Activated CD4-positive, alpha-beta memory T cell treated with anti-CD3 and anti-CD28 coated beads for 36 hours (primary cell): Measurements from ENCODE around the gene ZBTB20. TPM values are rescaled to one million over a fixed set of nuclear protein-coding genes. Genes with fewer than 3 reads are reported as not detected.

Experiments used
- CTCF ChIA-PET: fragments of 350-600 bp; sonication (Branson Sonifier 250); formaldehyde crosslinking; loops from one replicate; lab custom pipeline; 2021; ENCODE audit warnings: antibody characterized with exemption, inconsistent platforms; lab: Charles Lee
- POLR2A ChIA-PET: fragments of 350-600 bp; sonication (Branson Sonifier 250); formaldehyde crosslinking; loops from one replicate; lab custom pipeline; 2021; ENCODE audit warnings: antibody characterized with exemption; lab: Charles Lee
- DNase-seq: peaks from one replicate; pipeline ENCODE4 v3.0.0-alpha.2; 2020
- H3K27ac Mint-ChIP-seq: one replicate; pipeline ENCODE4 v1.8.0; 2021; ENCODE audit warnings: mixed read lengths
- H3K27me3 Mint-ChIP-seq: one replicate; pipeline ENCODE4 v1.8.0; 2021; ENCODE audit warnings: mixed read lengths
- H3K36me3 Mint-ChIP-seq: one replicate; pipeline ENCODE4 v1.8.0; 2021; ENCODE audit warnings: mixed read lengths
- H3K4me1 Mint-ChIP-seq: one replicate; pipeline ENCODE4 v1.8.0; 2021; ENCODE audit warnings: low read depth, mixed read lengths
- H3K4me3 Mint-ChIP-seq: one replicate; pipeline ENCODE4 v1.8.0; 2021; ENCODE audit warnings: mild to moderate bottlenecking, mixed read lengths
- H3K9me3 Mint-ChIP-seq: one replicate; pipeline ENCODE4 v1.8.0; 2021; ENCODE audit warnings: mixed read lengths
- intact Hi-C: fragments of 100-400 bp; cut with micrococcal nuclease; formaldehyde crosslinking; loops from one replicate; pipeline ENCODE4 v1.15.1; 2023
- total RNA-seq, 2 experiments: library from RNA; stranded (reverse); gene quantifications; one replicate each; pipeline ENCODE4 v1.2.3, GENCODE V29; 2021

The ZBTB20 gene
- total RNA-seq, 2 experiments from 2014 or later = 4.4 to 5.4 TPM

- Mint-ChIP-seq H3K36me3 (no peaks in the 10 kb centered on the region), H3K4me1 (peaks cover 11% of the 10 kb centered on the region), H3K27me3 (peaks cover 7% of the 10 kb centered on the region), H3K27ac (no peak overlapping the region), H3K9me3 (no peaks in the 10 kb centered on the region), H3K4me3 (no peak overlapping the region)
- DNase-seq = no peak
- POLR2A ChIA-PET = no interaction called here
- CTCF ChIA-PET = interaction anchor here (0.6 kb wide), 1 partner anchor 536 kb away, joined by 4 read pairs; no protein-coding TSS in a partner anchor
- intact Hi-C loops = loop anchor here (5.0 kb wide), 2 partner anchors 123 to 202 kb away; no protein-coding TSS in a partner anchor
Measured at GRCh38 chr3:114509756-114510155, 637.3 kb downstream of the ZBTB20 start.

- no peaks in the 10 kb centered on the region for H3K36me3 Mint-ChIP-seq
- peaks cover 18% of the 10 kb centered on the region for H3K4me1 Mint-ChIP-seq
- H3K4me3 Mint-ChIP-seq = no peak overlapping the region
- intact Hi-C loops = loop anchor here (5.0 kb wide), 2 partner anchors 123 to 202 kb away; no protein-coding TSS in a partner anchor
- ChIA-PET CTCF (no interaction called here), POLR2A (no interaction called here)
- no peaks in the 10 kb centered on the region for H3K9me3 Mint-ChIP-seq
- H3K27me3 Mint-ChIP-seq = peaks cover 7% of the 10 kb centered on the region
- DNase-seq = no peak
- H3K27ac Mint-ChIP-seq = no peak overlapping the region
Measured at GRCh38 chr3:114508976-114509375, 638.1 kb downstream of the ZBTB20 start.

- no peak for DNase-seq
- POLR2A ChIA-PET = no interaction called here
- Mint-ChIP-seq H3K9me3 (no peaks in the 10 kb centered on the region), H3K27me3 (peaks cover 9% of the 10 kb centered on the region), H3K36me3 (no peaks in the 10 kb centered on the region), H3K4me1 (peaks cover 18% of the 10 kb centered on the region), H3K4me3 (no peak overlapping the region), H3K27ac (no peak overlapping the region)
- intact Hi-C loops = loop anchor here (5.0 kb wide), 2 partner anchors 124 to 201 kb away; no protein-coding TSS in a partner anchor
- CTCF ChIA-PET = no interaction called here
Measured at GRCh38 chr3:114508208-114508607, 638.9 kb downstream of the ZBTB20 start.

- ChIA-PET POLR2A (no interaction called here), CTCF (no interaction called here)
- H3K4me3 Mint-ChIP-seq = no peak overlapping the region
- H3K27ac Mint-ChIP-seq = no peak overlapping the region
- H3K9me3 Mint-ChIP-seq = no peaks in the 10 kb centered on the region
- H3K4me1 Mint-ChIP-seq = peaks cover 24% of the 10 kb centered on the region
- intact Hi-C loops = loop anchor here (5.0 kb wide), 2 partner anchors 126 to 199 kb away; no protein-coding TSS in a partner anchor
- H3K27me3 Mint-ChIP-seq = peaks cover 13% of the 10 kb centered on the region
- no peak for DNase-seq
- H3K36me3 Mint-ChIP-seq = no peaks in the 10 kb centered on the region
Measured at GRCh38 chr3:114506591-114507300, 640.3 kb downstream of the ZBTB20 start.

- DNase-seq = no peak
- peaks cover 14% of the 10 kb centered on the region for H3K27me3 Mint-ChIP-seq
- intact Hi-C loops = loop anchor here (1.0 to 5.0 kb wide), 5 partner anchors 87 to 353 kb away; no protein-coding TSS in a partner anchor
- H3K27ac Mint-ChIP-seq = no peak overlapping the region
- CTCF ChIA-PET = interaction anchor here (1.3 kb wide), 2 partner anchors 86 to 122 kb away, joined by 3 to 7 read pairs; no protein-coding TSS in a partner anchor
- no peaks in the 10 kb centered on the region for H3K36me3 Mint-ChIP-seq
- H3K4me1 Mint-ChIP-seq = peaks cover 31% of the 10 kb centered on the region
- POLR2A ChIA-PET = interaction anchor here (0.8 kb wide), 1 partner anchor 86 kb away, joined by 3 read pairs; no protein-coding TSS in a partner anchor
- no peak overlapping the region for H3K4me3 Mint-ChIP-seq
- H3K9me3 Mint-ChIP-seq = no peaks in the 10 kb centered on the region
Measured at GRCh38 chr3:114504941-114505628, 642.0 kb downstream of the ZBTB20 start.

- peaks cover 18% of the 10 kb centered on the region for H3K27me3 Mint-ChIP-seq
- no peaks in the 10 kb centered on the region for H3K9me3 Mint-ChIP-seq
- H3K4me1 Mint-ChIP-seq = peaks cover 34% of the 10 kb centered on the region
- H3K27ac Mint-ChIP-seq = no peak overlapping the region
- no peak overlapping the region for H3K4me3 Mint-ChIP-seq
- no peaks in the 10 kb centered on the region for H3K36me3 Mint-ChIP-seq
- ChIA-PET CTCF (no interaction called here), POLR2A (no interaction called here)
- no peak for DNase-seq
- intact Hi-C loops = loop anchor here (5.0 kb wide), 1 partner anchor 350 kb away; no protein-coding TSS in a partner anchor
Measured at GRCh38 chr3:114502204-114502603, 644.9 kb downstream of the ZBTB20 start.

- CTCF ChIA-PET = interaction anchor here (0.8 kb wide), 1 partner anchor 116 kb away, joined by 3 read pairs; no protein-coding TSS in a partner anchor
- Mint-ChIP-seq H3K9me3 (no peaks in the 10 kb centered on the region), H3K27me3 (peaks cover 10% of the 10 kb centered on the region), H3K36me3 (no peaks in the 10 kb centered on the region), H3K4me1 (peaks cover 26% of the 10 kb centered on the region), H3K27ac (no peak overlapping the region), H3K4me3 (no peak overlapping the region)
- POLR2A ChIA-PET = no interaction called here
- intact Hi-C loops = loop anchor here (5.0 kb wide), 1 partner anchor 348 kb away; no protein-coding TSS in a partner anchor
- DNase-seq = no peak
Measured at GRCh38 chr3:114499976-114500375, 647.1 kb downstream of the ZBTB20 start.

GRCh38 chr3:114498539-114499370 is 648.3 kb downstream of the ZBTB20 start:
- Mint-ChIP-seq H3K27me3 (peaks cover 10% of the 10 kb centered on the region), H3K36me3 (no peaks in the 10 kb centered on the region), H3K4me1 (peaks cover 25% of the 10 kb centered on the region), H3K9me3 (no peaks in the 10 kb centered on the region), H3K27ac (no peak overlapping the region), H3K4me3 (no peak overlapping the region)
- POLR2A ChIA-PET = no interaction called here
- CTCF ChIA-PET = no interaction called here
- no peak for DNase-seq
- intact Hi-C loops = no loop called here

- ChIA-PET POLR2A (no interaction called here), CTCF (no interaction called here)
- no peak for DNase-seq
- Mint-ChIP-seq H3K4me3 (no peak overlapping the region), H3K27ac (no peak overlapping the region), H3K4me1 (peaks cover 20% of the 10 kb centered on the region), H3K9me3 (no peaks in the 10 kb centered on the region), H3K36me3 (no peaks in the 10 kb centered on the region), H3K27me3 (peaks cover 5% of the 10 kb centered on the region)
- intact Hi-C loops = no loop called here
Measured at GRCh38 chr3:114496874-114497273, 650.2 kb downstream of the ZBTB20 start.

- H3K4me1 Mint-ChIP-seq = peaks cover 18% of the 10 kb centered on the region
- H3K4me3 Mint-ChIP-seq = no peak overlapping the region
- ChIA-PET POLR2A (no interaction called here), CTCF (no interaction called here)
- H3K36me3 Mint-ChIP-seq = no peaks in the 10 kb centered on the region
- no peak overlapping the region for H3K27ac Mint-ChIP-seq
- no peak for DNase-seq
- H3K9me3 Mint-ChIP-seq = no peaks in the 10 kb centered on the region
- intact Hi-C loops = no loop called here
- H3K27me3 Mint-ChIP-seq = peaks cover 5% of the 10 kb centered on the region
Measured at GRCh38 chr3:114496466-114496865, 650.6 kb downstream of the ZBTB20 start.

- POLR2A ChIA-PET = no interaction called here
- H3K36me3 Mint-ChIP-seq = no peaks in the 10 kb centered on the region
- peaks cover 5% of the 10 kb centered on the region for H3K27me3 Mint-ChIP-seq
- no peak for DNase-seq
- H3K9me3 Mint-ChIP-seq = no peaks in the 10 kb centered on the region
- CTCF ChIA-PET = interaction anchor here (0.7 kb wide), 1 partner anchor 1336 kb away, joined by 3 read pairs; no protein-coding TSS in a partner anchor
- intact Hi-C loops = no loop called here
- peaks cover 18% of the 10 kb centered on the region for H3K4me1 Mint-ChIP-seq
- H3K4me3 Mint-ChIP-seq = no peak overlapping the region
- H3K27ac Mint-ChIP-seq = no peak overlapping the region
Measured at GRCh38 chr3:114496021-114496434, 651.1 kb downstream of the ZBTB20 start.
